ENCODE data around the gene INCA1. TPM values are rescaled to one million over a fixed set of nuclear protein-coding genes. Genes with fewer than 3 reads are reported as not detected.

Gene INCA1
- total and polyA plus RNA-seq, 2 of the 13 experiments (the other 11 are each of a cell fraction or from before 2014, with no cell fraction given), result 0.93 to 2.6 TPM

- TF ChIP-seq, protein P1, sequence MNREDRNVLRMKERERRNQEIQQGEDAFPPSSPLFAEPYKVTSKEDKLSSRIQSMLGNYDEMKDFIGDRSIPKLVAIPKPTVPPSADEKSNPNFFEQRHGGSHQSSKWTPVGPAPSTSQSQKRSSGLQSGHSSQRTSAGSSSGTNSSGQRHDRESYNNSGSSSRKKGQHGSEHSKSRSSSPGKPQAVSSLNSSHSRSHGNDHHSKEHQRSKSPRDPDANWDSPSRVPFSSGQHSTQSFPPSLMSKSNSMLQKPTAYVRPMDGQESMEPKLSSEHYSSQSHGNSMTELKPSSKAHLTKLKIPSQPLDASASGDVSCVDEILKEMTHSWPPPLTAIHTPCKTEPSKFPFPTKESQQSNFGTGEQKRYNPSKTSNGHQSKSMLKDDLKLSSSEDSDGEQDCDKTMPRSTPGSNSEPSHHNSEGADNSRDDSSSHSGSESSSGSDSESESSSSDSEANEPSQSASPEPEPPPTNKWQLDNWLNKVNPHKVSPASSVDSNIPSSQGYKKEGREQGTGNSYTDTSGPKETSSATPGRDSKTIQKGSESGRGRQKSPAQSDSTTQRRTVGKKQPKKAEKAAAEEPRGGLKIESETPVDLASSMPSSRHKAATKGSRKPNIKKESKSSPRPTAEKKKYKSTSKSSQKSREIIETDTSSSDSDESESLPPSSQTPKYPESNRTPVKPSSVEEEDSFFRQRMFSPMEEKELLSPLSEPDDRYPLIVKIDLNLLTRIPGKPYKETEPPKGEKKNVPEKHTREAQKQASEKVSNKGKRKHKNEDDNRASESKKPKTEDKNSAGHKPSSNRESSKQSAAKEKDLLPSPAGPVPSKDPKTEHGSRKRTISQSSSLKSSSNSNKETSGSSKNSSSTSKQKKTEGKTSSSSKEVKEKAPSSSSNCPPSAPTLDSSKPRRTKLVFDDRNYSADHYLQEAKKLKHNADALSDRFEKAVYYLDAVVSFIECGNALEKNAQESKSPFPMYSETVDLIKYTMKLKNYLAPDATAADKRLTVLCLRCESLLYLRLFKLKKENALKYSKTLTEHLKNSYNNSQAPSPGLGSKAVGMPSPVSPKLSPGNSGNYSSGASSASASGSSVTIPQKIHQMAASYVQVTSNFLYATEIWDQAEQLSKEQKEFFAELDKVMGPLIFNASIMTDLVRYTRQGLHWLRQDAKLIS (CRISPR knock-in tag; IDR thresholded peaks at IDR 0.05), result no peak
- TF ChIP-seq GTF3A (CRISPR knock-in tag; conservative IDR thresholded peaks at IDR 0.05) (no peak), ZNF17 (CRISPR knock-in tag; IDR thresholded peaks at IDR 0.05) (no peak), ZNF772 (CRISPR knock-in tag; IDR thresholded peaks at IDR 0.05) (no peak), SP140L (CRISPR knock-in tag; IDR thresholded peaks at IDR 0.05; ENCODE audit: borderline replicate concordance) (0 out of 2 replicates have a peak, but pooled peaks have one; percentile 47), ATF5 (CRISPR knock-in tag; IDR thresholded peaks at IDR 0.05; ENCODE audit: low read depth) (no peak), ZSCAN25 (CRISPR knock-in tag; IDR thresholded peaks at IDR 0.05) (no peak), PHF5A (CRISPR knock-in tag; IDR thresholded peaks at IDR 0.05; ENCODE audit: low read depth, unreplicated experiment) (peak; percentile 75), YY1 (IDR thresholded peaks at IDR 0.05; ENCODE audit: insufficient read depth, insufficient replicate concordance, low read depth, low read length) (peak; percentile 87), ETV6 (CRISPR knock-in tag; conservative IDR thresholded peaks at IDR 0.05) (no peak), HIVEP1 (CRISPR knock-in tag; IDR thresholded peaks at IDR 0.05) (no peak)
- TF ChIP-seq, protein P2, sequence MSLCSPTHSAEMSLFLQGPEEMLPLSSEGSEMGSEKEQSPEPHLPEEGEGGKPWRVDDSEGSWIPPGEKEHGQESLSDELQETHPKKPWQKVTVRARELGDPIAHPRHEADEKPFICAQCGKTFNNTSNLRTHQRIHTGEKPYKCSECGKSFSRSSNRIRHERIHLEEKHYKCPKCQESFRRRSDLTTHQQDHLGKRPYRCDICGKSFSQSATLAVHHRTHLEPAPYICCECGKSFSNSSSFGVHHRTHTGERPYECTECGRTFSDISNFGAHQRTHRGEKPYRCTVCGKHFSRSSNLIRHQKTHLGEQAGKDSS (CRISPR knock-in tag; IDR thresholded peaks at IDR 0.05; ENCODE audit: borderline replicate concordance, low read depth), result no peak
- TF ChIP-seq, protein P3, sequence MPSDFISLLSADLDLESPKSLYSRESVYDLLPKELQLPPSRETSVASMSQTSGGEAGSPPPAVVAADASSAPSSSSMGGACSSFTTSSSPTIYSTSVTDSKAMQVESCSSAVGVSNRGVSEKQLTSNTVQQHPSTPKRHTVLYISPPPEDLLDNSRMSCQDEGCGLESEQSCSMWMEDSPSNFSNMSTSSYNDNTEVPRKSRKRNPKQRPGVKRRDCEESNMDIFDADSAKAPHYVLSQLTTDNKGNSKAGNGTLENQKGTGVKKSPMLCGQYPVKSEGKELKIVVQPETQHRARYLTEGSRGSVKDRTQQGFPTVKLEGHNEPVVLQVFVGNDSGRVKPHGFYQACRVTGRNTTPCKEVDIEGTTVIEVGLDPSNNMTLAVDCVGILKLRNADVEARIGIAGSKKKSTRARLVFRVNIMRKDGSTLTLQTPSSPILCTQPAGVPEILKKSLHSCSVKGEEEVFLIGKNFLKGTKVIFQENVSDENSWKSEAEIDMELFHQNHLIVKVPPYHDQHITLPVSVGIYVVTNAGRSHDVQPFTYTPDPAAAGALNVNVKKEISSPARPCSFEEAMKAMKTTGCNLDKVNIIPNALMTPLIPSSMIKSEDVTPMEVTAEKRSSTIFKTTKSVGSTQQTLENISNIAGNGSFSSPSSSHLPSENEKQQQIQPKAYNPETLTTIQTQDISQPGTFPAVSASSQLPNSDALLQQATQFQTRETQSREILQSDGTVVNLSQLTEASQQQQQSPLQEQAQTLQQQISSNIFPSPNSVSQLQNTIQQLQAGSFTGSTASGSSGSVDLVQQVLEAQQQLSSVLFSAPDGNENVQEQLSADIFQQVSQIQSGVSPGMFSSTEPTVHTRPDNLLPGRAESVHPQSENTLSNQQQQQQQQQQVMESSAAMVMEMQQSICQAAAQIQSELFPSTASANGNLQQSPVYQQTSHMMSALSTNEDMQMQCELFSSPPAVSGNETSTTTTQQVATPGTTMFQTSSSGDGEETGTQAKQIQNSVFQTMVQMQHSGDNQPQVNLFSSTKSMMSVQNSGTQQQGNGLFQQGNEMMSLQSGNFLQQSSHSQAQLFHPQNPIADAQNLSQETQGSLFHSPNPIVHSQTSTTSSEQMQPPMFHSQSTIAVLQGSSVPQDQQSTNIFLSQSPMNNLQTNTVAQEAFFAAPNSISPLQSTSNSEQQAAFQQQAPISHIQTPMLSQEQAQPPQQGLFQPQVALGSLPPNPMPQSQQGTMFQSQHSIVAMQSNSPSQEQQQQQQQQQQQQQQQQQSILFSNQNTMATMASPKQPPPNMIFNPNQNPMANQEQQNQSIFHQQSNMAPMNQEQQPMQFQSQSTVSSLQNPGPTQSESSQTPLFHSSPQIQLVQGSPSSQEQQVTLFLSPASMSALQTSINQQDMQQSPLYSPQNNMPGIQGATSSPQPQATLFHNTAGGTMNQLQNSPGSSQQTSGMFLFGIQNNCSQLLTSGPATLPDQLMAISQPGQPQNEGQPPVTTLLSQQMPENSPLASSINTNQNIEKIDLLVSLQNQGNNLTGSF (CRISPR knock-in tag; IDR thresholded peaks at IDR 0.05), result no peak
- TF ChIP-seq, protein P4, sequence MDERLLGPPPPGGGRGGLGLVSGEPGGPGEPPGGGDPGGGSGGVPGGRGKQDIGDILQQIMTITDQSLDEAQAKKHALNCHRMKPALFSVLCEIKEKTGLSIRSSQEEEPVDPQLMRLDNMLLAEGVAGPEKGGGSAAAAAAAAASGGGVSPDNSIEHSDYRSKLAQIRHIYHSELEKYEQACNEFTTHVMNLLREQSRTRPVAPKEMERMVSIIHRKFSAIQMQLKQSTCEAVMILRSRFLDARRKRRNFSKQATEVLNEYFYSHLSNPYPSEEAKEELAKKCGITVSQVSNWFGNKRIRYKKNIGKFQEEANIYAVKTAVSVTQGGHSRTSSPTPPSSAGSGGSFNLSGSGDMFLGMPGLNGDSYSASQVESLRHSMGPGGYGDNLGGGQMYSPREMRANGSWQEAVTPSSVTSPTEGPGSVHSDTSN (CRISPR knock-in tag; IDR thresholded peaks at IDR 0.05), result no peak
These were observed 57.3 kb downstream of the INCA1 start, which contains the start of the genes RNF167 and SLC25A11 (continued) for GRCh38 chr17:4939796-4940554.

All from HepG2 (cell line).